ENCODE results near the gene BCO2. TPM values are rescaled to one million over a fixed set of nuclear protein-coding genes. Genes with fewer than 3 reads are reported as not detected.

The BCO2 gene
- total RNA-seq, 1 experiment from 2014 or later, result not detected

GRCh38 chr11:112175599-112175952 lies 264 bp downstream of the BCO2 start:
- ChIA-PET CTCF (interaction anchor here (0.6 to 1.5 kb wide), 17 partner anchors 8 to 837 kb away, joined by 3 to 7 read pairs (median 4); no protein-coding TSS in a partner anchor), POLR2A (interaction anchor here (0.6 to 2.3 kb wide), 12 partner anchors 9 to 151 kb away, joined by 3 to 22 read pairs (median 6); partner anchors contain the start of genes DLAT, IL18, SDHD and TEX12)
- Mint-ChIP-seq H3K36me3 (ENCODE audit: insufficient read depth, unreplicated experiment) (no peaks in the 10 kb centered on the region), H3K27me3 (ENCODE audit: insufficient read depth, unreplicated experiment) (no peaks in the 10 kb centered on the region), H3K4me3 (ENCODE audit: unreplicated experiment) (peak overlapping the region; percentile 66), H3K4me1 (ENCODE audit: insufficient read depth, unreplicated experiment) (peaks cover 15% of the 10 kb centered on the region), H3K27ac (ENCODE audit: low read depth, unreplicated experiment) (peak overlapping the region; percentile 93), H3K9me3 (ENCODE audit: unreplicated experiment) (no peaks in the 10 kb centered on the region)
- BruUV-seq (replicated peaks), result no TSS peak
- no peak for DNase-seq (ENCODE audit: unreplicated experiment)
- TF ChIP-seq CTCF (IDR thresholded peaks at IDR 0.05; ENCODE audit: unreplicated experiment), result no peak
- intact Hi-C loops (cut with micrococcal nuclease), result loop anchor here (1.0 kb wide), 3 partner anchors 62 to 105 kb away; partner anchors contain the start of genes SDHD and TIMM8B

GRCh38 chr11:112176077-112176476 lies 765 bp downstream of the BCO2 start:
- TF ChIP-seq CTCF (IDR thresholded peaks at IDR 0.05; ENCODE audit: unreplicated experiment), result no peak
- ChIA-PET CTCF (interaction anchor here (0.6 to 1.5 kb wide), 12 partner anchors 8 to 242 kb away, joined by 3 to 6 read pairs (median 4); no protein-coding TSS in a partner anchor), POLR2A (interaction anchor here (0.6 to 2.3 kb wide), 11 partner anchors 9 to 151 kb away, joined by 3 to 22 read pairs (median 5); partner anchors contain the start of genes DLAT and IL18)
- H3K36me3 Mint-ChIP-seq (ENCODE audit: insufficient read depth, unreplicated experiment), result no peaks in the 10 kb centered on the region
- no peaks in the 10 kb centered on the region for H3K27me3 Mint-ChIP-seq (ENCODE audit: insufficient read depth, unreplicated experiment)
- intact Hi-C loops (cut with micrococcal nuclease), result no loop called here
- H3K4me3 Mint-ChIP-seq (ENCODE audit: unreplicated experiment), result no peak overlapping the region
- no peak for DNase-seq (ENCODE audit: unreplicated experiment)
- no peaks in the 10 kb centered on the region for H3K9me3 Mint-ChIP-seq (ENCODE audit: unreplicated experiment)
- no peak overlapping the region for H3K27ac Mint-ChIP-seq (ENCODE audit: low read depth, unreplicated experiment)
- BruUV-seq (replicated peaks), result no TSS peak
- peaks cover 15% of the 10 kb centered on the region for H3K4me1 Mint-ChIP-seq (ENCODE audit: insufficient read depth, unreplicated experiment)

GRCh38 chr11:112177589-112177988 lies 2.3 kb downstream of the BCO2 start:
- DNase-seq (ENCODE audit: unreplicated experiment), result no peak
- TF ChIP-seq CTCF (IDR thresholded peaks at IDR 0.05; ENCODE audit: unreplicated experiment), result no peak
- H3K27ac Mint-ChIP-seq (ENCODE audit: low read depth, unreplicated experiment), result no peak overlapping the region
- no peaks in the 10 kb centered on the region for H3K27me3 Mint-ChIP-seq (ENCODE audit: insufficient read depth, unreplicated experiment)
- no peak overlapping the region for H3K4me3 Mint-ChIP-seq (ENCODE audit: unreplicated experiment)
- peaks cover 15% of the 10 kb centered on the region for H3K4me1 Mint-ChIP-seq (ENCODE audit: insufficient read depth, unreplicated experiment)
- no TSS peak for BruUV-seq (replicated peaks)
- H3K9me3 Mint-ChIP-seq (ENCODE audit: unreplicated experiment), result no peaks in the 10 kb centered on the region
- no peaks in the 10 kb centered on the region for H3K36me3 Mint-ChIP-seq (ENCODE audit: insufficient read depth, unreplicated experiment)
- ChIA-PET CTCF (interaction anchor here (0.5 kb wide), 1 partner anchor 102 kb away, joined by 3 read pairs; no protein-coding TSS in a partner anchor), POLR2A (interaction anchor here (0.9 to 1.8 kb wide), 4 partner anchors 11 to 90 kb away, joined by 3 to 5 read pairs (median 4); partner anchors contain the start of gene TEX12)
- intact Hi-C loops (cut with micrococcal nuclease), result no loop called here

GRCh38 chr11:112178428-112178827 lies 3.1 kb downstream of the BCO2 start:
- Mint-ChIP-seq H3K36me3 (ENCODE audit: insufficient read depth, unreplicated experiment) (no peaks in the 10 kb centered on the region), H3K4me3 (ENCODE audit: unreplicated experiment) (no peak overlapping the region), H3K27me3 (ENCODE audit: insufficient read depth, unreplicated experiment) (no peaks in the 10 kb centered on the region), H3K9me3 (ENCODE audit: unreplicated experiment) (no peaks in the 10 kb centered on the region), H3K4me1 (ENCODE audit: insufficient read depth, unreplicated experiment) (peaks cover 15% of the 10 kb centered on the region), H3K27ac (ENCODE audit: low read depth, unreplicated experiment) (no peak overlapping the region)
- CTCF ChIA-PET, result no interaction called here
- no TSS peak for BruUV-seq (replicated peaks)
- TF ChIP-seq CTCF (IDR thresholded peaks at IDR 0.05; ENCODE audit: unreplicated experiment), result no peak
- intact Hi-C loops (cut with micrococcal nuclease), result no loop called here
- POLR2A ChIA-PET, result interaction anchor here (0.9 to 1.8 kb wide), 4 partner anchors 12 to 91 kb away, joined by 3 to 4 read pairs (median 3); partner anchors contain the start of gene TEX12
- no peak for DNase-seq (ENCODE audit: unreplicated experiment)
